ENCODE measurements around the gene VAT1L. TPM values are rescaled to one million over a fixed set of nuclear protein-coding genes. Genes with fewer than 3 reads are reported as not detected.

Gene VAT1L
- total and polyA plus RNA-seq, 4 donors = 0.17 to 0.98 (median 0.26) TPM

DNA sequence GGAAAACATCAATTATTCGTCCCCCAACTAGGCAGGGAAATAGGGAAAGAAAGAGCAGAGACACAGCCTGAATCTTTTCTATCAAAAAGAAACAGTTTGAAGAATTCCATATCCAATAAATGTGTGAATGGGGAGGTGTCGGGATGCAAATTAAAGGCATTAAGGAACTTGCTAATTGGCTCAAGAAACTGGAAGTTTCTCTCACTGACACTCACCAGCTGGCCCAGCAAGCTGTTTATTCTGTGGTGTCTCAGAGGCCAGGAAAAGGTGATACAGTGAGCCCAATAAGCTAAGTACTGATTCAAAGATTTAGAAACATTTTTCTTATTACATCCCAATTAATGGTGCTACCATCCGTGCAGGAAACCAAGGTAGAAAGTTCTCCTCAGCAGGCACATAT is 129.6 kb downstream of the VAT1L start:
- Histone ChIP-seq H3K4me1 (ENCODE audit: control insufficient read depth in 4 of 4, insufficient read depth in 4 of 4, low read length in 3 of 4) (peaks cover 0 to 3% (median 0%) of the 10 kb centered on the region in 4 donors), H3K4me3 (ENCODE audit: low read depth in 1 of 3, low read length in 3 of 3) (no peak overlapping the region), H3K36me3 (ENCODE audit: control insufficient read depth in 4 of 4, insufficient read depth in 3 of 4, low read depth in 1 of 4, low read length in 3 of 4) (no peaks in the 10 kb centered on the region), H3K9me3 (ENCODE audit: control insufficient read depth in 4 of 4, low read length in 3 of 4) (no peaks in the 10 kb centered on the region), H3K9ac (ENCODE audit: low read depth in 1 of 2, low read length in 2 of 2) (no peak overlapping the region), H3K27ac (ENCODE audit: low read depth in 1 of 2, low read length in 2 of 2) (peak overlapping the region in 1 of 2 donors; percentile 45), H3K27me3 (ENCODE audit: control insufficient read depth in 4 of 4, insufficient read depth in 4 of 4, low read length in 3 of 4) (no peaks in the 10 kb centered on the region)
- no peak for DNase-seq (ENCODE audit: low spot score)
- 75% methylated on average over 3 of the region's 3 CpGs for WGBS
- TF ChIP-seq, protein P1, sequence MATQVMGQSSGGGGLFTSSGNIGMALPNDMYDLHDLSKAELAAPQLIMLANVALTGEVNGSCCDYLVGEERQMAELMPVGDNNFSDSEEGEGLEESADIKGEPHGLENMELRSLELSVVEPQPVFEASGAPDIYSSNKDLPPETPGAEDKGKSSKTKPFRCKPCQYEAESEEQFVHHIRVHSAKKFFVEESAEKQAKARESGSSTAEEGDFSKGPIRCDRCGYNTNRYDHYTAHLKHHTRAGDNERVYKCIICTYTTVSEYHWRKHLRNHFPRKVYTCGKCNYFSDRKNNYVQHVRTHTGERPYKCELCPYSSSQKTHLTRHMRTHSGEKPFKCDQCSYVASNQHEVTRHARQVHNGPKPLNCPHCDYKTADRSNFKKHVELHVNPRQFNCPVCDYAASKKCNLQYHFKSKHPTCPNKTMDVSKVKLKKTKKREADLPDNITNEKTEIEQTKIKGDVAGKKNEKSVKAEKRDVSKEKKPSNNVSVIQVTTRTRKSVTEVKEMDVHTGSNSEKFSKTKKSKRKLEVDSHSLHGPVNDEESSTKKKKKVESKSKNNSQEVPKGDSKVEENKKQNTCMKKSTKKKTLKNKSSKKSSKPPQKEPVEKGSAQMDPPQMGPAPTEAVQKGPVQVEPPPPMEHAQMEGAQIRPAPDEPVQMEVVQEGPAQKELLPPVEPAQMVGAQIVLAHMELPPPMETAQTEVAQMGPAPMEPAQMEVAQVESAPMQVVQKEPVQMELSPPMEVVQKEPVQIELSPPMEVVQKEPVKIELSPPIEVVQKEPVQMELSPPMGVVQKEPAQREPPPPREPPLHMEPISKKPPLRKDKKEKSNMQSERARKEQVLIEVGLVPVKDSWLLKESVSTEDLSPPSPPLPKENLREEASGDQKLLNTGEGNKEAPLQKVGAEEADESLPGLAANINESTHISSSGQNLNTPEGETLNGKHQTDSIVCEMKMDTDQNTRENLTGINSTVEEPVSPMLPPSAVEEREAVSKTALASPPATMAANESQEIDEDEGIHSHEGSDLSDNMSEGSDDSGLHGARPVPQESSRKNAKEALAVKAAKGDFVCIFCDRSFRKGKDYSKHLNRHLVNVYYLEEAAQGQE (IDR thresholded peaks at IDR 0.05) = no peak
- TF ChIP-seq ZBTB33 (IDR thresholded peaks at IDR 0.05) = no peak
- TF ChIP-seq FOXA1 (IDR thresholded peaks at IDR 0.05) = no peak
- no peak for TF ChIP-seq NR2F2 (IDR thresholded peaks at IDR 0.05)
- TF ChIP-seq RXRA (IDR thresholded peaks at IDR 0.05) = no peak
- TF ChIP-seq, protein P2, sequence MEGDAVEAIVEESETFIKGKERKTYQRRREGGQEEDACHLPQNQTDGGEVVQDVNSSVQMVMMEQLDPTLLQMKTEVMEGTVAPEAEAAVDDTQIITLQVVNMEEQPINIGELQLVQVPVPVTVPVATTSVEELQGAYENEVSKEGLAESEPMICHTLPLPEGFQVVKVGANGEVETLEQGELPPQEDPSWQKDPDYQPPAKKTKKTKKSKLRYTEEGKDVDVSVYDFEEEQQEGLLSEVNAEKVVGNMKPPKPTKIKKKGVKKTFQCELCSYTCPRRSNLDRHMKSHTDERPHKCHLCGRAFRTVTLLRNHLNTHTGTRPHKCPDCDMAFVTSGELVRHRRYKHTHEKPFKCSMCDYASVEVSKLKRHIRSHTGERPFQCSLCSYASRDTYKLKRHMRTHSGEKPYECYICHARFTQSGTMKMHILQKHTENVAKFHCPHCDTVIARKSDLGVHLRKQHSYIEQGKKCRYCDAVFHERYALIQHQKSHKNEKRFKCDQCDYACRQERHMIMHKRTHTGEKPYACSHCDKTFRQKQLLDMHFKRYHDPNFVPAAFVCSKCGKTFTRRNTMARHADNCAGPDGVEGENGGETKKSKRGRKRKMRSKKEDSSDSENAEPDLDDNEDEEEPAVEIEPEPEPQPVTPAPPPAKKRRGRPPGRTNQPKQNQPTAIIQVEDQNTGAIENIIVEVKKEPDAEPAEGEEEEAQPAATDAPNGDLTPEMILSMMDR (IDR thresholded peaks at IDR 0.05; ENCODE audit: low read depth, low read length, missing input control) = no peak
- TF ChIP-seq, protein P3, sequence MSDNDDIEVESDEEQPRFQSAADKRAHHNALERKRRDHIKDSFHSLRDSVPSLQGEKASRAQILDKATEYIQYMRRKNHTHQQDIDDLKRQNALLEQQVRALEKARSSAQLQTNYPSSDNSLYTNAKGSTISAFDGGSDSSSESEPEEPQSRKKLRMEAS (IDR thresholded peaks at IDR 0.05) = no peak
- TF ChIP-seq FOXA2 (IDR thresholded peaks at IDR 0.05) = no peak
- no peak for TF ChIP-seq SP1 (IDR thresholded peaks at IDR 0.05)
- TF ChIP-seq HNF4A (conservative IDR thresholded peaks at IDR 0.05) = no peak
- no peak for TF ChIP-seq RAD21 (IDR thresholded peaks at IDR 0.05)
- no peak for TF ChIP-seq GABPA (IDR thresholded peaks at IDR 0.05 in 1 of 2, conservative IDR thresholded peaks at IDR 0.05 in 1 of 2)
- TF ChIP-seq JUND (IDR thresholded peaks at IDR 0.05) = no peak
- no peak for TF ChIP-seq TAF1 (conservative IDR thresholded peaks at IDR 0.05)
- TF ChIP-seq EGR1 (IDR thresholded peaks at IDR 0.05; ENCODE audit: low read depth in 2 of 2) = no peak
- no peak for TF ChIP-seq ATF3 (IDR thresholded peaks at IDR 0.05)
- TF ChIP-seq HNF4G (IDR thresholded peaks at IDR 0.05) = no peak
- TF ChIP-seq YY1 (IDR thresholded peaks at IDR 0.05) = no peak
